GM13977 (cell line): ENCODE results near the gene NOL6.
A peak's percentile ranks its signal among the peaks of the same experiment; 100 is the strongest.
"Not testable (repeated sequence)": the region's sequence is repeated elsewhere in the genome, so short reads cannot be mapped to it uniquely, and the experiment has no call there.

Experiments used
- DNase-seq: peaks from one replicate; pipeline ENCODE4 v3.0.0; 2012; ENCODE audit warnings: low spot score
- CTCF ChIP-seq: IDR thresholded peaks from 2 replicates; pipeline ENCODE4 v1.5.1; 2012; ENCODE audit warnings: mild to moderate bottlenecking, control low read depth; ENCODE audit not compliant: insufficient read depth; ENCODE audit errors: extremely low read depth, missing control alignments
- in situ Hi-C: fragments of 300-500 bp; cut with MboI; formaldehyde crosslinking; loops from one replicate; pipeline ENCODE4 v1.12.0; 2022; ENCODE audit warnings: low sequenced_read_pairs, low pct_unique_long_range_greater_than_20kb, mixed read lengths, inconsistent platforms; ENCODE audit not compliant: unreplicated experiment

NOL6 gene

GRCh38 chr9:33473643-33474352 is at the start of gene NOL6:
NOL6 (minus strand) TSS chr9:33473924; CDS start chr9:33473842, 82 bp downstream.
- in situ Hi-C loops: no loop called here
- no peak for TF ChIP-seq CTCF
- DNase-seq: peak; percentile 97

- DNase-seq, in situ Hi-C loops: not testable (repeated sequence)
Measured at GRCh38 chr9:33521861-33522260, 48.1 kb upstream of the NOL6 start.

- not testable (repeated sequence) for DNase-seq
Measured at GRCh38 chr9:33517934-33518577, 44.3 kb upstream of the NOL6 start.

GRCh38 chr9:33517373-33517772 is 43.6 kb upstream of the NOL6 start:
- TF ChIP-seq CTCF: peak; percentile 56
- in situ Hi-C loops: no loop called here
- peak; percentile 25 for DNase-seq

More at GRCh38 chr9:33517934-33518577, 44.3 kb upstream of the NOL6 start:
- in situ Hi-C loops: not testable (repeated sequence)

- DNase-seq, in situ Hi-C loops: not testable (repeated sequence)
Measured at GRCh38 chr9:33516397-33516796, 42.7 kb upstream of the NOL6 start.

- DNase-seq, in situ Hi-C loops: not testable (repeated sequence)
Measured at GRCh38 chr9:33515342-33515995, 41.7 kb upstream of the NOL6 start.

- in situ Hi-C loops, DNase-seq: not testable (repeated sequence)
Measured at GRCh38 chr9:33512535-33512934, 38.8 kb upstream of the NOL6 start.

GRCh38 chr9:33511184-33511517 is 37.4 kb upstream of the NOL6 start:
- in situ Hi-C loops, DNase-seq: not testable (repeated sequence)

GRCh38 chr9:33510262-33511183 is 36.8 kb upstream of the NOL6 start:
- in situ Hi-C loops: no loop called here
- TF ChIP-seq CTCF: no peak
- peak; percentile 32 for DNase-seq
